ENCODE data around the gene BRINP2. TPM values are rescaled to one million over a fixed set of nuclear protein-coding genes. Genes with fewer than 3 reads are reported as not detected.

Gene BRINP2
- total and polyA plus RNA-seq, 2 of the 4 experiments (the other 2 are of a cell fraction), result not detected

GRCh38 chr1:177255411-177255810 lies 84.7 kb downstream of the BRINP2 start:
- Histone ChIP-seq H3K36me3 (ENCODE audit: control insufficient read depth, insufficient read depth, low read length) (no peaks in the 10 kb centered on the region), H3K79me1 (ENCODE audit: low read depth in 1 of 2, low read length in 2 of 2) (no peaks in the 10 kb centered on the region), H3K4ac (ENCODE audit: low read depth, low read length) (no peak overlapping the region), H3K23ac (ENCODE audit: low read depth, low read length) (no peak overlapping the region), H3K27ac (ENCODE audit: insufficient read depth, low read length) (no peak overlapping the region), H3K9me1 (ENCODE audit: insufficient read depth, low read length) (no peaks in the 10 kb centered on the region), H4K20me1 (ENCODE audit: insufficient read depth, low read length) (no peaks in the 10 kb centered on the region), H3K4me2 (ENCODE audit: low read depth, low read length) (peak overlapping the region; percentile 25; the same call in 1 of the 2 replicates), H2BK120ac (ENCODE audit: low read depth, low read length) (no peak overlapping the region), H3K18ac (ENCODE audit: low read depth, low read length) (no peak overlapping the region), H4K91ac (ENCODE audit: insufficient read depth, low read depth, low read length) (no peak overlapping the region), H4K5ac (ENCODE audit: low read depth, low read length) (no peak overlapping the region), H3K14ac (replicated peaks; ENCODE audit: low read depth, low read length) (no peak overlapping the region), H3K9ac (ENCODE audit: low read depth, low read length) (no peak overlapping the region), H2AFZ (replicated peaks; ENCODE audit: low read length, poor library complexity) (no peak overlapping the region), H2BK5ac (ENCODE audit: low read depth, low read length, poor library complexity, severe bottlenecking) (no peak overlapping the region), H2AK5ac (ENCODE audit: low read depth, low read length) (no peak overlapping the region), H3K56ac (ENCODE audit: extremely low read depth, insufficient read depth, low read length) (no peak overlapping the region), H2BK20ac (ENCODE audit: low read depth, low read length) (no peak overlapping the region), H4K8ac (ENCODE audit: low read depth in 2 of 2, low read length in 2 of 2) (no peak overlapping the region), H2BK15ac (ENCODE audit: low read depth, low read length) (no peak overlapping the region), H3K27me3 (ENCODE audit: control insufficient read depth, insufficient read depth, low read length) (no peaks in the 10 kb centered on the region; the same call in 1 of the 2 replicates), H3K4me3 (ENCODE audit: insufficient read depth, low read depth, low read length) (no peak overlapping the region), H3K9me3 (ENCODE audit: control insufficient read depth, insufficient read depth, low read length) (no peaks in the 10 kb centered on the region), H3K4me1 (ENCODE audit: control insufficient read depth, insufficient read depth, low read length) (peaks cover 3% of the 10 kb centered on the region), H2AK9ac (replicated peaks; ENCODE audit: low read depth, low read length, poor library complexity) (no peak overlapping the region)
- dilution Hi-C loops (cut with HindIII; ENCODE audit: low sequenced_read_pairs, unreplicated experiment), result no loop called here
- POLR2A ChIA-PET (ENCODE audit: unreplicated experiment), result no interaction called here
- in situ Hi-C loops (cut with MboI; ENCODE audit: low sequenced_read_pairs), result no loop called here
- no peak for TF ChIP-seq CEBPB (IDR thresholded peaks at IDR 0.05; ENCODE audit: low read depth, low read length)
- peak; percentile 42; the same call in 1 of the 2 replicates for TF ChIP-seq FOS (IDR thresholded peaks at IDR 0.05; ENCODE audit: low read depth, low read length)
- CTCF ChIA-PET, result interaction anchor here (1.1 to 1.7 kb wide), 2 partner anchors 26 to 100 kb away, joined by 4 to 5 read pairs; no protein-coding TSS in a partner anchor
- DNase-seq (peak; percentile 78), ATAC-seq (ENCODE audit: low read depth) (peak; percentile 30)
- no CpG with 5 or more reads among the region's 1 CpG for WGBS, 2 experiments (ENCODE audit: extremely low coverage in 2 of 2, insufficient read length in 1 of 2)
- BruUV-seq (replicated peaks), result no TSS peak
- intact Hi-C loops (cut with micrococcal nuclease), result loop anchor here (1.0 to 5.0 kb wide), 2 partner anchors 48 to 691 kb away; no protein-coding TSS in a partner anchor

Data from IMR-90 (cell line).